HepG2 (cell line): ENCODE results near the gene MYO10. TPM values are rescaled to one million over a fixed set of nuclear protein-coding genes. Genes with fewer than 3 reads are reported as not detected.

Experiments
- ATAC-seq: fragments of 200-7000 bp; cut with Tn5 transposase; 3 replicates; pipeline ENCODE4 v1.9.1; 2020; ENCODE audit warnings: mild to moderate bottlenecking, moderate library complexity
- BruUV-seq: library from RNA; stranded (reverse); fragments of 400-500 nt; replicated peaks from 2 replicates; lab custom pipeline; 2021; lab: Mats Ljungman, UMichigan
- CTCF ChIA-PET: fragments of 300-600 bp; formaldehyde crosslinking; extraction: SDS; loops from one replicate; lab custom pipeline; 2021; ENCODE audit warnings: low total read pairs, inconsistent platforms, low intra/inter-chr PET ratio; lab: Yijun Ruan, JAX
- POLR2A ChIA-PET: fragments of 350-600 bp; sonication (Branson Sonifier 250); formaldehyde crosslinking; loops from one replicate; lab custom pipeline; 2020; ENCODE audit warnings: antibody characterized with exemption, inconsistent platforms; lab: Yijun Ruan, JAX
- DNase-seq: peaks from one replicate; pipeline ENCODE4 v3.0.0-alpha.2; 2015; ENCODE audit warnings: low spot score
- FAIRE-seq: peaks from 3 replicates; lab custom pipeline; 2011; peaks lifted over from hg19 to GRCh38; lab: Jason Lieb, UNC
- H2AFZ ChIP-seq: one replicate; pipeline ENCODE4 v1.6.1; 2011; ENCODE audit warnings: low read length, inconsistent platforms
- H3K27ac ChIP-seq: fragments of 300-600 bp; 3 replicates; pipeline ENCODE4 v1.8.0; 2011; ENCODE audit warnings: mixed run types, mild to moderate bottlenecking, mixed read lengths, low read length, inconsistent platforms; ENCODE audit not compliant: insufficient read depth; ENCODE audit errors: extremely low read length
- H3K27me3 ChIP-seq, 2 experiments: fragments of 200-600 bp in 1 of 2; 2 replicates in 1 of 2; 3 replicates in 1 of 2; pipeline versions ENCODE4 v1.6.0 to v1.8.0; 2011; ENCODE audit warnings: low read length in 2 of 2, mild to moderate bottlenecking in 2 of 2, moderate library complexity in 2 of 2, inconsistent platforms in 1 of 2; ENCODE audit not compliant: insufficient read depth in 2 of 2, control insufficient read depth in 1 of 2
- H3K36me3 ChIP-seq, 2 experiments: fragments of 200-600 bp in 1 of 2; replicated peaks in 1 of 2; 2 replicates in 1 of 2; 3 replicates in 1 of 2; pipeline versions ENCODE4 v1.5.1 to v1.8.0; 2011; ENCODE audit warnings: low read length in 2 of 2, inconsistent platforms in 1 of 2; ENCODE audit not compliant: insufficient read depth in 2 of 2, control insufficient read depth in 1 of 2
- H3K4me1 ChIP-seq: 2 replicates; pipeline ENCODE4 v1.5.1; 2012; ENCODE audit warnings: low read length, inconsistent platforms; ENCODE audit not compliant: insufficient read depth
- H3K4me2 ChIP-seq: 2 replicates; pipeline ENCODE4 v1.6.0; 2011; ENCODE audit warnings: low read depth, low read length, inconsistent platforms
- H3K4me3 ChIP-seq, 3 experiments: fragments of 200-600 bp in 1 of 3; sonication (generic), shearing (Covaris generic) in 1 of 3; replicated peaks in 1 of 3; 2 replicates each; pipeline ENCODE4 v1.5.1; 2011 to 2016; ENCODE audit warnings: low read length in 3 of 3, inconsistent platforms in 2 of 3, low read depth in 2 of 3, mild to moderate bottlenecking in 2 of 3, control low read depth in 1 of 3, mixed read lengths in 1 of 3; ENCODE audit not compliant: insufficient read depth in 1 of 3
- H3K79me2 ChIP-seq: one replicate; pipeline ENCODE4 v1.6.1; 2011; ENCODE audit warnings: low read length, inconsistent platforms; ENCODE audit not compliant: insufficient read depth
- H3K9ac ChIP-seq: 2 replicates; pipeline ENCODE4 v1.6.0; 2011; ENCODE audit warnings: mild to moderate bottlenecking, low read depth, low read length, inconsistent platforms; ENCODE audit not compliant: insufficient read depth
- H3K9me3 ChIP-seq: 2 replicates; pipeline ENCODE4 v1.5.1; 2012; ENCODE audit warnings: mild to moderate bottlenecking, low read length
- H4K20me1 ChIP-seq: 2 replicates; pipeline ENCODE4 v1.6.0; 2011; ENCODE audit warnings: inconsistent platforms, mild to moderate bottlenecking, low read length, moderate library complexity; ENCODE audit not compliant: insufficient read depth
- CHD2 ChIP-seq: IDR thresholded peaks from 2 replicates; pipeline ENCODE4 v1.6.1; 2011; ENCODE audit warnings: low read depth, low read length, improper control_type of control experiment
- FOSL2 ChIP-seq: sonication (generic); formaldehyde crosslinking; IDR thresholded peaks from 2 replicates; pipeline ENCODE4 v1.4.0; 2020; ENCODE audit warnings: missing genetic modification reagents
- MIXL1 ChIP-seq: IDR thresholded peaks from 2 replicates; pipeline ENCODE4 v1.6.1; 2016
- NCOA5 ChIP-seq: sonication (generic); formaldehyde crosslinking; IDR thresholded peaks from 2 replicates; pipeline ENCODE4 v1.4.0; 2020; ENCODE audit warnings: missing genetic modification reagents
- NFKB2 ChIP-seq: sonication (generic); formaldehyde crosslinking; IDR thresholded peaks from 2 replicates; pipeline ENCODE4 v1.4.0; 2020; ENCODE audit warnings: missing genetic modification reagents, borderline replicate concordance
- NPAS2 ChIP-seq: sonication (generic); formaldehyde crosslinking; IDR thresholded peaks from 2 replicates; pipeline ENCODE4 v1.8.0; 2022; ENCODE audit warnings: mild to moderate bottlenecking, missing genetic modification reagents, borderline replicate concordance
- RFX5 ChIP-seq: IDR thresholded peaks from 2 replicates; pipeline ENCODE4 v1.6.1; 2011; ENCODE audit warnings: low read depth, low read length, improper control_type of control experiment
- SIN3B ChIP-seq: fragments of 150-350 bp; IDR thresholded peaks from 2 replicates; pipeline ENCODE4 v1.6.1; 2014; ENCODE audit warnings: low read length
- TBL1XR1 ChIP-seq: fragments of 150-350 bp; IDR thresholded peaks from 2 replicates; pipeline ENCODE4 v1.6.1; 2014; ENCODE audit warnings: borderline replicate concordance, low read length; ENCODE audit not compliant: partially characterized antibody
- ZNF496 ChIP-seq: sonication (generic); formaldehyde crosslinking; IDR thresholded peaks from 2 replicates; pipeline ENCODE4 v1.8.1; 2023; ENCODE audit warnings: mild to moderate bottlenecking, moderate library complexity, missing genetic modification reagents; ENCODE audit not compliant: insufficient replicate concordance
- ZNF550 ChIP-seq: sonication (generic); formaldehyde crosslinking; IDR thresholded peaks from 2 replicates; pipeline ENCODE4 v1.4.0; 2020; ENCODE audit warnings: mild to moderate bottlenecking, missing genetic modification reagents, borderline replicate concordance
- ZSCAN21 ChIP-seq: sonication (generic); formaldehyde crosslinking; IDR thresholded peaks from 2 replicates; pipeline ENCODE4 v1.8.0; 2022; ENCODE audit warnings: mild to moderate bottlenecking, missing genetic modification reagents, moderate library complexity, borderline replicate concordance
- WGBS: methylation state at CpG from one replicate; pipeline ENCODE4 v1.1.6; 2017; ENCODE audit warnings: low lambda C conversion rate; 5-methylcytosine and 5-hydroxymethylcytosine counted together
- in situ Hi-C: cut with HindIII; loops from 2 replicates; pipeline ENCODE4 v1.10.0; 2017; ENCODE audit warnings: low pct_unique_long_range_greater_than_20kb; ENCODE audit not compliant: extremely low pct_ligation_motif_present
- intact Hi-C: fragments of 100-400 bp; cut with micrococcal nuclease; formaldehyde crosslinking; loops from one replicate; pipeline ENCODE4 v1.10.0; 2022; ENCODE audit not compliant: unreplicated experiment
- polyA plus RNA-seq, 8 experiments: library from polyadenylated mRNA; depleted of rRNA in 3 of 8; stranded (reverse) in 7 of 8; unstranded in 1 of 8; fragments of >200 nt; fragmentation: Illumina TruSeq in 4 of 8; extraction: Trizol in 4 of 8; gene quantifications; 2 replicates each; pipeline versions ENCODE4 v1.2.1 to v1.2.3, GENCODE V29; 2011 to 2016; ENCODE audit warnings: low read depth in 4 of 8, missing spikeins in 1 of 8, mixed read lengths in 1 of 8; ENCODE audit not compliant: insufficient read depth in 1 of 8
- total RNA-seq, 5 experiments: library from RNA; depleted of rRNA; stranded (reverse); fragments of >200 nt; fragmentation: Illumina TruSeq; extraction: Trizol; gene quantifications; 2 replicates each; pipeline ENCODE4 v1.2.3, GENCODE V29; 2016; ENCODE audit warnings: low read depth in 1 of 5
- TF ChIP-seq, protein P1 (sequence below), 2 experiments: sonication (generic) in 1 of 2; formaldehyde crosslinking in 1 of 2; IDR thresholded peaks; 2 replicates each; pipeline versions ENCODE4 v1.5.1 to v1.6.1; 2011 to 2020; ENCODE audit warnings: borderline replicate concordance in 1 of 2, low read depth in 1 of 2, low read length in 1 of 2, mild to moderate bottlenecking in 1 of 2, missing genetic modification reagents in 1 of 2, moderate library complexity in 1 of 2
- TF ChIP-seq, protein P2 (sequence below): IDR thresholded peaks from 2 replicates; pipeline ENCODE4 v1.6.1; 2016; ENCODE audit warnings: missing genetic modification reagents, missing compliant biosample characterization
- TF ChIP-seq, protein P3 (sequence below): sonication (generic); formaldehyde crosslinking; IDR thresholded peaks from 2 replicates; pipeline ENCODE4 v1.4.0; 2020; ENCODE audit warnings: missing genetic modification reagents

MYO10 gene
- total and polyA plus RNA-seq, 2 of the 13 experiments (the other 11 are each of a cell fraction or from before 2014, with no cell fraction given): 4.5 to 14.0 TPM

DNA sequence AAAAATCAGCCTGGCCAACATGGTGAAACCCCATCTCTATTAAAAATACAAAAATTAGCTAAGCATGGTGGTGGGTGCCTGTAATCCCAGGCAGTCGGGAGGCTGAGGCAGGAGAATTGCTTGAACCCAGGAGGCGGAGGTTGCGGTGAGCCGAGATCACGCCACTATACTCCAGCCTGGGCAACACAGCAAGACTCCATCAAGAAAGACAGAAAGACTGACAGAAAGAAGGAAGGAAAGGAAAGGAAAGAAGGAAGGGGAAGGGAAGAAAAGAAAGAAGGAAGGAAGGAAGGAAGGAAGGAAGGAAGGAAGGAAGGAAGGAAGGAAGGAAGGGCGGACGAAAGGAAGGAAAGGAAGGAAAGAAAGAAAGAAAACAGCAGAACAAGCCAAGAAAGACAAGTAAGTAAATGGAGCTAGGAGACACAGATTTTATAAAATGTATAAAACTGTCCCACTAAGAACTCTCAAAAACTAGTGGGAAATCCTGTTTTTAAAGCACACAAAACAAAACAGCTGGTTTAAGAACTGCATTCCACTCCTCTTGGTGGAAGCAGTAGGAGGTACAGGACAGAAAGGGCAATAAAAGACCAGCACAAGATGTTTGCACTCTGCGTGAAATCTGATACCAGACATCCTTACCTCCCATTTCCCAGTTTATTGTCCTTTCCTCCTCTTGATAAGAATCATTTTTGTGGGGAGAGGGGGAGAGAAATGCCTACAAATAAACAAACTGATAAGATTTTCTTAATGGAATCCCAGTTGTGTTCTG is 46.7 kb downstream of the MYO10 start (continued):
- TF ChIP-seq, protein P1, sequence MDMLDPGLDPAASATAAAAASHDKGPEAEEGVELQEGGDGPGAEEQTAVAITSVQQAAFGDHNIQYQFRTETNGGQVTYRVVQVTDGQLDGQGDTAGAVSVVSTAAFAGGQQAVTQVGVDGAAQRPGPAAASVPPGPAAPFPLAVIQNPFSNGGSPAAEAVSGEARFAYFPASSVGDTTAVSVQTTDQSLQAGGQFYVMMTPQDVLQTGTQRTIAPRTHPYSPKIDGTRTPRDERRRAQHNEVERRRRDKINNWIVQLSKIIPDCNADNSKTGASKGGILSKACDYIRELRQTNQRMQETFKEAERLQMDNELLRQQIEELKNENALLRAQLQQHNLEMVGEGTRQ (IDR thresholded peaks at IDR 0.05; ENCODE audit: low read depth, low read length): no peak
- TF ChIP-seq, protein P1 (CRISPR knock-in tag; IDR thresholded peaks at IDR 0.05; ENCODE audit: borderline replicate concordance): no peak
- no peak for TF ChIP-seq NCOA5 (CRISPR knock-in tag)
- TF ChIP-seq ZSCAN21 (CRISPR knock-in tag): no peak
- TF ChIP-seq ZNF550 (CRISPR knock-in tag): no peak
- TF ChIP-seq, protein P2, sequence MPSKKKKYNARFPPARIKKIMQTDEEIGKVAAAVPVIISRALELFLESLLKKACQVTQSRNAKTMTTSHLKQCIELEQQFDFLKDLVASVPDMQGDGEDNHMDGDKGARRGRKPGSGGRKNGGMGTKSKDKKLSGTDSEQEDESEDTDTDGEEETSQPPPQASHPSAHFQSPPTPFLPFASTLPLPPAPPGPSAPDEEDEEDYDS (CRISPR knock-in tag): no peak
- no peak for TF ChIP-seq NFKB2 (CRISPR knock-in tag)
- TF ChIP-seq RFX5: no peak
- no peak for TF ChIP-seq ZNF496

DNA sequence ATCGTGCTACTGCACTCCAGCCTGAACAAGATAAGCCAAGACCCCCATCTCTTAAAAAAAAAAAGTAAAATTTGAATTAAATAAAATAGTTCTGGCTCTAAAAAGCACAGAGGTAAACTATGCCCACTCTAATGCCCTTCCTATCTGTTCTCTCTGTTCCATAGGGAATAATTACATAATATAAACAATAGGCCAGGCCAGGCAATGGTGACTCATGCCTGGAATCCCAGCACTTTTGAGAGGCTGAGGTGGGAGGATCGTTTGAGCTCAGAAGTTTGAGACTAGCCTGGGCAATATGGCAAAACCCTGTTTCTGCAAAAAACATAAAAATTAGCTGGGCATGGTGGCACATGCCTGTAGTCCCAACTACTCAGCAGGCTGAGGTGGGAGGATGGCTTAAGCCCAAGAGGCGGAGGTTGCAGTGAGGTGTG is 47.4 kb downstream of the MYO10 start:
- TF ChIP-seq MIXL1 (no peak), CHD2 (no peak), SIN3B (no peak), NPAS2 (CRISPR knock-in tag) (no peak), TBL1XR1 (no peak), FOSL2 (peak; percentile 78)
- TF ChIP-seq, protein P3, sequence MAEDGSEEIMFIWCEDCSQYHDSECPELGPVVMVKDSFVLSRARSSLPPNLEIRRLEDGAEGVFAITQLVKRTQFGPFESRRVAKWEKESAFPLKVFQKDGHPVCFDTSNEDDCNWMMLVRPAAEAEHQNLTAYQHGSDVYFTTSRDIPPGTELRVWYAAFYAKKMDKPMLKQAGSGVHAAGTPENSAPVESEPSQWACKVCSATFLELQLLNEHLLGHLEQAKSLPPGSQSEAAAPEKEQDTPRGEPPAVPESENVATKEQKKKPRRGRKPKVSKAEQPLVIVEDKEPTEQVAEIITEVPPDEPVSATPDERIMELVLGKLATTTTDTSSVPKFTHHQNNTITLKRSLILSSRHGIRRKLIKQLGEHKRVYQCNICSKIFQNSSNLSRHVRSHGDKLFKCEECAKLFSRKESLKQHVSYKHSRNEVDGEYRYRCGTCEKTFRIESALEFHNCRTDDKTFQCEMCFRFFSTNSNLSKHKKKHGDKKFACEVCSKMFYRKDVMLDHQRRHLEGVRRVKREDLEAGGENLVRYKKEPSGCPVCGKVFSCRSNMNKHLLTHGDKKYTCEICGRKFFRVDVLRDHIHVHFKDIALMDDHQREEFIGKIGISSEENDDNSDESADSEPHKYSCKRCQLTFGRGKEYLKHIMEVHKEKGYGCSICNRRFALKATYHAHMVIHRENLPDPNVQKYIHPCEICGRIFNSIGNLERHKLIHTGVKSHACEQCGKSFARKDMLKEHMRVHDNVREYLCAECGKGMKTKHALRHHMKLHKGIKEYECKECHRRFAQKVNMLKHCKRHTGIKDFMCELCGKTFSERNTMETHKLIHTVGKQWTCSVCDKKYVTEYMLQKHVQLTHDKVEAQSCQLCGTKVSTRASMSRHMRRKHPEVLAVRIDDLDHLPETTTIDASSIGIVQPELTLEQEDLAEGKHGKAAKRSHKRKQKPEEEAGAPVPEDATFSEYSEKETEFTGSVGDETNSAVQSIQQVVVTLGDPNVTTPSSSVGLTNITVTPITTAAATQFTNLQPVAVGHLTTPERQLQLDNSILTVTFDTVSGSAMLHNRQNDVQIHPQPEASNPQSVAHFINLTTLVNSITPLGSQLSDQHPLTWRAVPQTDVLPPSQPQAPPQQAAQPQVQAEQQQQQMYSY (CRISPR knock-in tag): no peak
- FAIRE-seq (no peak), ATAC-seq (no peak), DNase-seq (no peak)
- no peaks in the 10 kb centered on the region for H3K79me2 ChIP-seq
- no peak overlapping the region for H3K9ac ChIP-seq
- intact Hi-C loops (no loop called here), in situ Hi-C loops (no loop called here)
- no peak overlapping the region for H3K4me2 ChIP-seq
- peaks cover 1% of the 10 kb centered on the region for H3K4me1 ChIP-seq
- CTCF ChIA-PET: no interaction called here
- no peak overlapping the region for H3K4me3 ChIP-seq
- peaks cover 0 to 15% of the 10 kb centered on the region in 2 experiments; a peak in 2 of 5 replicates for H3K27me3 ChIP-seq
- no peak overlapping the region for H3K27ac ChIP-seq
- POLR2A ChIA-PET: no interaction called here
- WGBS: 49% methylated on average over 3 of the region's 3 CpGs
- no peaks in the 10 kb centered on the region for H4K20me1 ChIP-seq
- H3K36me3 ChIP-seq: no peaks in the 10 kb centered on the region
- H2AFZ ChIP-seq: no peak overlapping the region
- no peaks in the 10 kb centered on the region for H3K9me3 ChIP-seq
- no TSS peak for BruUV-seq
